GM19452 (cell line): ENCODE results near the gene TMTC3.
"Not testable (repeated sequence)": the region's sequence is repeated elsewhere in the genome, so short reads cannot be mapped to it uniquely, and the experiment has no call there.

Experiments used
- ATAC-seq: cut with Tn5 transposase; IDR thresholded peaks from one replicate; pipeline ENCODE4 v1.9.1; 2021; ENCODE audit not compliant: unreplicated experiment

TMTC3 gene

GRCh38 chr12:88141774-88142609 lies at the start of gene TMTC3, which contains the start of gene CEP290:
Gene TMTC3 (plus strand): TSS chr12:88142307. CDS start chr12:88148316, 6,009 bp downstream.
Gene CEP290 (minus strand): TSS chr12:88142088. CDS start chr12:88141307, 781 bp downstream.
- peak; percentile 95 for ATAC-seq

- no peak for ATAC-seq
These were observed 49.3 kb upstream of the TMTC3 start for GRCh38 chr12:88092771-88093170.

GRCh38 chr12:88093573-88093972 lies 48.5 kb upstream of the TMTC3 start:
- no peak for ATAC-seq

GRCh38 chr12:88108021-88108420 lies 34.1 kb upstream of the TMTC3 start:
- ATAC-seq, result no peak

GRCh38 chr12:88111074-88111652 lies 30.9 kb upstream of the TMTC3 start:
- ATAC-seq, result no peak

DNA sequence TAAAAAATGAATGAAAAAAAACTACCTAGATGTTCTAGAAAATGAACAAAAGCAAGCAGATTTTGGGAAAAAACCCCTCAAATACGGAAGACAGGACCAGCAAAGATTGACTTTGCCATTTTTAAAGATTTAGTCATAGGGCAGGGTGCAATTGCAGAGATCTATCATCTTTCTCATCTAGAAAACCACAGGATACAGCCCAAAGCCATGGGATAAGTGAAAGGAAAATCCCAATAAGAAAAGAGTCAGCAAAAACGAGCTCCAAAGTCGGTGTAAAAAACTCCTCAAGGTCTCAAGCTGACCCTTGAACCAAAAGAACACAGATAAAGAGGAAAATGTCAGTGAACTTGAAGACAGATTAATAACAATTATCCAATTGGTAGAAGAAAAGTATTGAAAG lies 28.2 kb upstream of the TMTC3 start:
- ATAC-seq, result no peak

DNA sequence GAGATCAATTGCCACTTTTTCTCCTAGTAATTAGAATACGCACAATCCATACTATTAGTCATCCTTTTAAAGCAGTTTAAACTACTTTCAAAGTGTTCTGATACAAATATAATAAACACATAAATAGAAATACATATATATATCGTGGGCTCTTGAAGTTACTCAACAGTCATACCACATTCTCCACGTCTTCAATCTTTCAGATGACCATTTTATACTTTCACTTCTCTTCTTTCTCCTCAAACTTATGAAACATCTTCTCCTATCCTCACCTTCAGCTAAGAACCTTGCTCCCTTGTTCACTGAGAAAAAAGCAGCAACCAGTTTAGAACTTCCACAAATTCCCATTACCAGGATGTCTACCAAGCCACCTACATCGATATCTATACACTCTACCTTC lies 19.4 kb upstream of the TMTC3 start:
- no peak for ATAC-seq

GRCh38 chr12:88127099-88127498 lies 15.0 kb upstream of the TMTC3 start:
- no peak for ATAC-seq

- ATAC-seq, result no peak
These were observed 14.3 kb upstream of the TMTC3 start for GRCh38 chr12:88127855-88128254.

GRCh38 chr12:88132392-88132791 lies 9.7 kb upstream of the TMTC3 start:
- ATAC-seq, result no peak

DNA sequence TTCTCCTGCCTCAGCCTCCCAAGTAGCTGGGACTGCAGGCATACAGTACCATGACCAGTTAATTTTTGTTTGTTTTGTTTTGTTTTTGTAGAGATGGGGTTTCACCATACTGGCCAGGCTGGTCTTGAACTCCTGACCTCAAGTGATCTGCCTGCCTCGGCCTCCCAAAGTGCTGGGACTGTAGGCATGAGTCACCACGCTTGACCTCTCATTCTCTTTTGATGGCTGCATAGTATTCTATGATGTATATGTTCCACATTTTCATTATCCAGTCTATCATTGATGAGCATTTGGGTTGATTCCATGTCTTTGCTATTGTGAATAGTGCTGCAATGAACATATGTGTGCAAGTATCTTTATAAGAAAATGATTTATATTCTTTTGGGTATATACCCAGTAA lies 8.9 kb upstream of the TMTC3 start:
- ATAC-seq, result not testable (repeated sequence)

DNA sequence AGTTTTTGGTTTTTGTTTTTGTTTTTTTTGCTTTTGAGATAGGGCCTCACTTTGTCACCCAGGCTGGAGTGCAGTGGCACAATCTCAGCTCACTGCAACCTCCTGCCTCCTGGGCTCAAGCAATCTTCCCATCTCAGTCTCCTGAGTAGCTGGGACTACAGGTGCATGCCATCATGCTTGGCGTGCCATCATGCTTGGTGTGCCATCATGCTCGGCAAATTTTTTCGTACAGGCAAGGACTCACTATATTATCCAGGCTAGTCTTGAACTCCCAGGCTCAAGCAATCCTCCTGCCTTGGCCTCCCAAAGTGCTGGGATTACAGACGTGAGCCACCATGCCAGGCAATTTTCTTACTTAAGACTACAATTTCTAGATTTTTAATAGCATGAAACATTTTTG lies 2.4 kb upstream of the TMTC3 start:
- not testable (repeated sequence) for ATAC-seq

DNA sequence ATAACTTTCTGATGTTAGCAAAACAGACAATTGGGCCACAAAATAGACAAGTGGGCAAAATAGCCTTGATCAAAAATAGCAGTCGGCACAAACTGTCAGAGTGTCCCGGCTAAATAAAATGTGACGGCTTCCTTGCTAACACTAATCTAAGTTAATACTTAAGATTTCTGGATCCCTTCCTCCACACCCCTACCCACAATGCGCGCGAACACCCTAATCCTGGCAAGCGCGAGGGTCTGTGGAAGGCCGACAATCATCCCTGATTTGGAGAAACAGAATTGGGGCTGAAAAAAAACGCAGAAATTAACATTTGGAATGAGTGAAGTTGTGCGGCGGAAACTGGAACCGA lies 708 bp upstream of the TMTC3 start:
- ATAC-seq, result no peak

DNA sequence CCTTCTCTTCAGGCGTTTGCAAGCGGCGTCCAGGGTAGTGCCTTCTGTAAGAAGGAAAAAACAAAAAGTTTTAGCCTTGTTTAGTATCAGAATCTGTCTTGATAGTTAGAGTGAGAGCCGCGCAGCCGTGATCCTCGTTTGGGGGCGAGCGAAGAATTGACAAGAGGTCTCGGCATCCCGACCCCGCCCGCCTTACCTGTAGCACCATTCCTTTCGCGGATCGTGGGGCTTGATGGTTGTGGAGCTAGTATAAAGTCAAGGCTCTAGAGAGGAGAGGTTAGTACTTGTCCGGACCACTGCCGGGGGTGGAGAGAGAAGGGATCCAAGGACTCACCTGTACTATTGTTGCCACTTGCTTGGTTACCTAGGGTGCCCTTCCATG lies 494 bp downstream of the TMTC3 start:
- ATAC-seq, result peak; percentile 0

GRCh38 chr12:88144037-88144436 lies 1.9 kb downstream of the TMTC3 start:
- no peak for ATAC-seq

GRCh38 chr12:88144546-88145468 lies 2.7 kb downstream of the TMTC3 start:
- no peak for ATAC-seq

- ATAC-seq, result no peak
These were observed 3.7 kb downstream of the TMTC3 start for GRCh38 chr12:88145567-88146505.

- ATAC-seq, result no peak
These were observed 8.0 kb downstream of the TMTC3 start for GRCh38 chr12:88150063-88150462.

- ATAC-seq, result no peak
These were observed 11.9 kb downstream of the TMTC3 start for GRCh38 chr12:88153959-88154358.

DNA sequence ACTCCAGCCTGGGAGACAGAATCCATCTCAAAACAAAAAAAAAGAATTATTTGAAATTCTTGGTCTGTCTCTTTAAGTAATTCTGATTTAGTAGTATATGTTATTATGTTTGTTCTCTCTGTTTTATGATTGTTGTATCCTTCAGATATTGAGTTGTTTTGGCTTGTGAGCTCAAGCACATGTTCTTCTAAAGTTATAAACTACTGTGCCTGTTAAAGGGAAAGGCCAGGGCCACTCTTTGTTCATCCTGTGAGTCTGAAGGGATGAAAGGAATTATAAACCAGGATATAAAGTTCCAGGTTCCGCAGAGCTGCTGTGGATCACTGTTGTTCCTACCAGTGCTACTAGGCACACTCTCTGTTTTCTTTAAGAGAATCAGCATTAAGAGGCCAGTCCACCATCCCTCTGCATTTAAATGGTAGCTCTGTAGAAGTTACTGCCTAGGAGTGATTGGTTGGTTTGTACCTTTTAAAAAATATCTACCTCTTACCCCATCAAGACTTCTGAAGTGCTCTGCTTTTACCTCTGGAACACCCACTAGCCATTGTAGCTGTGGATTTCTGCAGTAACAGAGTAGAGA lies 14.1 kb downstream of the TMTC3 start:
- no peak for ATAC-seq
